Activated naive CD8-positive, alpha-beta T cell treated with anti-CD3 and anti-CD28 coated beads, Interleukin-2, amount 50 U/mL, for 16 hours (primary cell): Measurements from ENCODE around the gene CLASP1.
"Not testable (repeated sequence)": the region's sequence is repeated elsewhere in the genome, so short reads cannot be mapped to it uniquely, and the experiment has no call there.

Experiments used
- DNase-seq: peaks from one replicate; pipeline ENCODE4 v3.0.0-alpha.2; 2020; ENCODE audit warnings: low read depth, low spot score

Gene CLASP1

GRCh38 chr2:121617042-121617599, 32.1 kb downstream of the CLASP1 start:
- DNase-seq: no peak

- DNase-seq: no peak
Measured at GRCh38 chr2:121613774-121614173, 35.5 kb downstream of the CLASP1 start.

- no peak for DNase-seq
Measured at GRCh38 chr2:121613152-121613551, 36.1 kb downstream of the CLASP1 start.

GRCh38 chr2:121611730-121612705, 37.2 kb downstream of the CLASP1 start:
- DNase-seq: no peak

GRCh38 chr2:121611048-121611649, 38.1 kb downstream of the CLASP1 start:
- not testable (repeated sequence) for DNase-seq

GRCh38 chr2:121610487-121610874, 38.8 kb downstream of the CLASP1 start:
- DNase-seq: not testable (repeated sequence)

- DNase-seq: no peak
Measured at GRCh38 chr2:121608967-121609366, 40.3 kb downstream of the CLASP1 start.

- no peak for DNase-seq
Measured at GRCh38 chr2:121608367-121608766, 40.9 kb downstream of the CLASP1 start.

GRCh38 chr2:121605820-121606733, 43.2 kb downstream of the CLASP1 start:
- no peak for DNase-seq

- DNase-seq: no peak
Measured at GRCh38 chr2:121603185-121603584, 46.1 kb downstream of the CLASP1 start.

- DNase-seq: no peak
Measured at GRCh38 chr2:121599963-121600651, 49.2 kb downstream of the CLASP1 start.

GRCh38 chr2:121598087-121598486, 51.2 kb downstream of the CLASP1 start:
- DNase-seq: no peak

GRCh38 chr2:121596221-121597080, 52.8 kb downstream of the CLASP1 start:
- no peak for DNase-seq

GRCh38 chr2:121595012-121595891, 54.0 kb downstream of the CLASP1 start:
- no peak for DNase-seq

GRCh38 chr2:121591199-121591598, 58.1 kb downstream of the CLASP1 start:
- no peak for DNase-seq

GRCh38 chr2:121588357-121588756, 60.9 kb downstream of the CLASP1 start:
- no peak for DNase-seq

- no peak for DNase-seq
Measured at GRCh38 chr2:121587131-121587530, 62.1 kb downstream of the CLASP1 start.

- DNase-seq: no peak
Measured at GRCh38 chr2:121584741-121585140, 64.5 kb downstream of the CLASP1 start.

GRCh38 chr2:121583555-121583954, 65.7 kb downstream of the CLASP1 start:
- no peak for DNase-seq
